SK-N-SH treated with all-trans-retinoic acid at 6 μM for 48 hours (cell line): ENCODE results near the gene DENND1A.

Experiments used
- ATAC-seq: fragments of 200-7000 bp; cut with Tn5 transposase; 3 replicates; pipeline ENCODE4 v1.9.1; 2020; ENCODE audit warnings: mild to moderate bottlenecking, moderate library complexity
- ARNTL ChIP-seq: fragments of 450-650 bp; formaldehyde crosslinking; IDR thresholded peaks from 2 replicates; pipeline ENCODE4 v1.5.0; 2020; ENCODE audit warnings: low read depth, mild to moderate bottlenecking, moderate library complexity, borderline replicate concordance
- BACH2 ChIP-seq: fragments of 250-450 bp; sonication (Bioruptor Pico); IDR thresholded peaks from 2 replicates; pipeline ENCODE4 v1.9.0; 2021; ENCODE audit warnings: mild to moderate bottlenecking, borderline replicate concordance
- CSDC2 ChIP-seq: fragments of 250-450 bp; sonication (Bioruptor Pico); IDR thresholded peaks from 2 replicates; pipeline ENCODE4 v1.5.0; 2020; ENCODE audit warnings: mild to moderate bottlenecking, moderate library complexity
- ESRRG ChIP-seq: fragments of 250-450 bp; sonication (Bioruptor Pico); IDR thresholded peaks from 2 replicates; pipeline ENCODE4 v1.6.1; 2021; ENCODE audit warnings: mild to moderate bottlenecking
- GLIS3 ChIP-seq: fragments of 250-450 bp; sonication (Bioruptor Pico); IDR thresholded peaks from 2 replicates; pipeline ENCODE4 v1.5.0; 2020; ENCODE audit warnings: mild to moderate bottlenecking, moderate library complexity
- ISL1 ChIP-seq: fragments of 250-450 bp; sonication (Bioruptor Pico); IDR thresholded peaks from 2 replicates; pipeline ENCODE4 v2.1.2; 2022; ENCODE audit warnings: mild to moderate bottlenecking, moderate library complexity
- OSR1 ChIP-seq: fragments of 250-450 bp; sonication (Bioruptor Pico); IDR thresholded peaks from 2 replicates; pipeline ENCODE4 v1.8.0; 2022; ENCODE audit warnings: moderate library complexity, mild to moderate bottlenecking, inconsistent platforms
- PPARA ChIP-seq: fragments of 250-450 bp; sonication (Bioruptor Pico); IDR thresholded peaks from 2 replicates; pipeline ENCODE4 v1.5.0; 2020; ENCODE audit warnings: mild to moderate bottlenecking, borderline replicate concordance
- RARB ChIP-seq: fragments of 250-450 bp; sonication (Bioruptor Pico); IDR thresholded peaks from 2 replicates; pipeline ENCODE4 v1.8.0; 2021; ENCODE audit warnings: mild to moderate bottlenecking, moderate library complexity
- SNAI2 ChIP-seq: fragments of 250-450 bp; sonication (Bioruptor Pico); IDR thresholded peaks from 2 replicates; pipeline ENCODE4 v1.5.0; 2020; ENCODE audit warnings: mild to moderate bottlenecking, moderate library complexity
- TCF4 ChIP-seq: fragments of 250-450 bp; sonication (Bioruptor Pico); IDR thresholded peaks from 2 replicates; pipeline ENCODE4 v1.8.0; 2021; ENCODE audit warnings: mild to moderate bottlenecking, moderate library complexity, borderline replicate concordance
- TOX ChIP-seq: fragments of 250-450 bp; sonication (Bioruptor Pico); IDR thresholded peaks from 2 replicates; pipeline ENCODE4 v1.8.0; 2021; ENCODE audit warnings: mild to moderate bottlenecking, moderate library complexity, borderline replicate concordance
- ZC3H10 ChIP-seq: fragments of 250-450 bp; sonication (Bioruptor Pico); IDR thresholded peaks from 2 replicates; pipeline ENCODE4 v1.5.1; 2021; ENCODE audit warnings: mild to moderate bottlenecking, moderate library complexity
- ZFP3 ChIP-seq: fragments of 250-450 bp; sonication (Bioruptor Pico); IDR thresholded peaks from 2 replicates; pipeline ENCODE4 v1.5.0; 2020; ENCODE audit warnings: mild to moderate bottlenecking, moderate library complexity
- ZFP30 ChIP-seq: fragments of 450-650 bp; formaldehyde crosslinking; IDR thresholded peaks from 2 replicates; pipeline ENCODE4 v1.5.0; 2022; ENCODE audit warnings: mild to moderate bottlenecking, moderate library complexity
- ZNF565 ChIP-seq: fragments of 450-650 bp; formaldehyde crosslinking; conservative IDR thresholded peaks from 2 replicates; pipeline ENCODE4 v1.5.0; 2020; ENCODE audit warnings: low read depth, mild to moderate bottlenecking, moderate library complexity
- ZNF70 ChIP-seq: fragments of 450-650 bp; formaldehyde crosslinking; IDR thresholded peaks from 2 replicates; pipeline ENCODE4 v1.5.0; 2020; ENCODE audit warnings: mild to moderate bottlenecking, moderate library complexity
- ZNF8 ChIP-seq: fragments of 450-650 bp; formaldehyde crosslinking; IDR thresholded peaks from 2 replicates; pipeline ENCODE4 v1.5.0; 2020; ENCODE audit warnings: mild to moderate bottlenecking, moderate library complexity
- TF ChIP-seq, protein P1 (sequence below): fragments of 250-450 bp; sonication (Bioruptor Pico); IDR thresholded peaks from 2 replicates; pipeline ENCODE4 v1.8.0; 2020; ENCODE audit warnings: mild to moderate bottlenecking, moderate library complexity, borderline replicate concordance
- TF ChIP-seq, protein P2 (sequence below): fragments of 250-450 bp; sonication (Bioruptor Pico); IDR thresholded peaks from 2 replicates; pipeline ENCODE4 v1.5.1; 2020; ENCODE audit warnings: low read depth, mild to moderate bottlenecking, moderate library complexity
- TF ChIP-seq, protein P3 (sequence below): fragments of 250-450 bp; sonication (Bioruptor Pico); IDR thresholded peaks from 2 replicates; pipeline ENCODE4 v1.8.0; 2021; ENCODE audit warnings: low read depth, mild to moderate bottlenecking, moderate library complexity, borderline replicate concordance
- TF ChIP-seq, protein P4 (sequence below): fragments of 250-450 bp; sonication (Bioruptor Pico); IDR thresholded peaks from 2 replicates; pipeline ENCODE4 v1.5.1; 2021; ENCODE audit warnings: mild to moderate bottlenecking, moderate library complexity

DENND1A gene

DNA sequence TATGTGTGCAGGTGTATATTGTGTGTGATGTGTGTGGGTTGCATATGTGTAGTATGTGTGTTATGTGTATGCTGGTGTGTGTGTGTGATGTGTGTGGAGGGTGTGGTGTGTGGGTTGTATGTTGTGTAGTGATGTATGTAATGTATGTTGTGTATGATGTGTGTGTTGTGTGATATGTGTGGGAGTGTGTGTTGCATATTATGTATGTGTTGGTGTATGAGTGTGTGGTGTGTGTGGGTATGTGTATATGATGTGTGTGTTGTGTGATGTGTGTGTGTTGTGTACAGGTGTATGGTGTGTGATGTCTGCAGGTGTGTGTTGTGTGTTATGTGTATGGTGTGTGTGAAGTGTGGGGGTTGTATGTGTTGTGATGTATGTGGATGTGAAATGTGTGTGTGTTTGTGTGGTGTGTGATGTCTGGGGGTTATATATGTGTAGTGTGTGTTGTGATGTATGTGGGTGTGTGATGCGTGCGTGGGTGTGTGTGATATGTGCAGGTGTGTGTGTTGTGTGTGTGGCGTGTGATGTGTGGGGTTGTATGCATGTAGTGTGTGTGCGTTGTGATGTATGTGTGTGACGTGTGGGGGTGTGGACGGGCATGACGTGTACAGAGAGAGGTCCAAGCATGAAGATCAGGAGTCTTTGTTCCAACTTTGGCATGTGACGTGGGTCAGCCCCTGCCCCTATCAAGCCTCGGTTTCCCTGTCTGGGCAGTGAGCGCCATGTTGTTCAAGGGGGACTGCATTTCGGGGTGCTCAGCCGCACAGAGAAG, 582.5 kb downstream of the DENND1A start:
- no peak for ATAC-seq
- TF ChIP-seq GLIS3 (CRISPR knock-in tag) (no peak), BACH2 (CRISPR knock-in tag) (no peak), CSDC2 (CRISPR knock-in tag) (no peak), OSR1 (no peak), ZFP30 (no peak), ZNF8 (CRISPR knock-in tag) (no peak), PPARA (CRISPR knock-in tag) (no peak), TOX (CRISPR knock-in tag) (no peak), ZNF70 (CRISPR knock-in tag) (no peak), ARNTL (no peak), TCF4 (no peak)
- TF ChIP-seq, protein P1, sequence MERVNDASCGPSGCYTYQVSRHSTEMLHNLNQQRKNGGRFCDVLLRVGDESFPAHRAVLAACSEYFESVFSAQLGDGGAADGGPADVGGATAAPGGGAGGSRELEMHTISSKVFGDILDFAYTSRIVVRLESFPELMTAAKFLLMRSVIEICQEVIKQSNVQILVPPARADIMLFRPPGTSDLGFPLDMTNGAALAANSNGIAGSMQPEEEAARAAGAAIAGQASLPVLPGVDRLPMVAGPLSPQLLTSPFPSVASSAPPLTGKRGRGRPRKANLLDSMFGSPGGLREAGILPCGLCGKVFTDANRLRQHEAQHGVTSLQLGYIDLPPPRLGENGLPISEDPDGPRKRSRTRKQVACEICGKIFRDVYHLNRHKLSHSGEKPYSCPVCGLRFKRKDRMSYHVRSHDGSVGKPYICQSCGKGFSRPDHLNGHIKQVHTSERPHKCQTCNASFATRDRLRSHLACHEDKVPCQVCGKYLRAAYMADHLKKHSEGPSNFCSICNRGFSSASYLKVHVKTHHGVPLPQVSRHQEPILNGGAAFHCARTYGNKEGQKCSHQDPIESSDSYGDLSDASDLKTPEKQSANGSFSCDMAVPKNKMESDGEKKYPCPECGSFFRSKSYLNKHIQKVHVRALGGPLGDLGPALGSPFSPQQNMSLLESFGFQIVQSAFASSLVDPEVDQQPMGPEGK: no peak
- TF ChIP-seq, protein P2, sequence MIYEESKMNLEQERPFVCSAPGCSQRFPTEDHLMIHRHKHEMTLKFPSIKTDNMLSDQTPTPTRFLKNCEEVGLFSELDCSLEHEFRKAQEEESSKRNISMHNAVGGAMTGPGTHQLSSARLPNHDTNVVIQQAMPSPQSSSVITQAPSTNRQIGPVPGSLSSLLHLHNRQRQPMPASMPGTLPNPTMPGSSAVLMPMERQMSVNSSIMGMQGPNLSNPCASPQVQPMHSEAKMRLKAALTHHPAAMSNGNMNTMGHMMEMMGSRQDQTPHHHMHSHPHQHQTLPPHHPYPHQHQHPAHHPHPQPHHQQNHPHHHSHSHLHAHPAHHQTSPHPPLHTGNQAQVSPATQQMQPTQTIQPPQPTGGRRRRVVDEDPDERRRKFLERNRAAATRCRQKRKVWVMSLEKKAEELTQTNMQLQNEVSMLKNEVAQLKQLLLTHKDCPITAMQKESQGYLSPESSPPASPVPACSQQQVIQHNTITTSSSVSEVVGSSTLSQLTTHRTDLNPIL (CRISPR knock-in tag): no peak
- TF ChIP-seq, protein P3, sequence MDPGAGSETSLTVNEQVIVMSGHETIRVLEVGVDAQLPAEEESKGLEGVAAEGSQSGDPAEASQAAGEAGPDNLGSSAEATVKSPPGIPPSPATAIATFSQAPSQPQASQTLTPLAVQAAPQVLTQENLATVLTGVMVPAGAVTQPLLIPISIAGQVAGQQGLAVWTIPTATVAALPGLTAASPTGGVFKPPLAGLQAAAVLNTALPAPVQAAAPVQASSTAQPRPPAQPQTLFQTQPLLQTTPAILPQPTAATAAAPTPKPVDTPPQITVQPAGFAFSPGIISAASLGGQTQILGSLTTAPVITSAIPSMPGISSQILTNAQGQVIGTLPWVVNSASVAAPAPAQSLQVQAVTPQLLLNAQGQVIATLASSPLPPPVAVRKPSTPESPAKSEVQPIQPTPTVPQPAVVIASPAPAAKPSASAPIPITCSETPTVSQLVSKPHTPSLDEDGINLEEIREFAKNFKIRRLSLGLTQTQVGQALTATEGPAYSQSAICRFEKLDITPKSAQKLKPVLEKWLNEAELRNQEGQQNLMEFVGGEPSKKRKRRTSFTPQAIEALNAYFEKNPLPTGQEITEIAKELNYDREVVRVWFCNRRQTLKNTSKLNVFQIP (CRISPR knock-in tag): no peak
- TF ChIP-seq, protein P4, sequence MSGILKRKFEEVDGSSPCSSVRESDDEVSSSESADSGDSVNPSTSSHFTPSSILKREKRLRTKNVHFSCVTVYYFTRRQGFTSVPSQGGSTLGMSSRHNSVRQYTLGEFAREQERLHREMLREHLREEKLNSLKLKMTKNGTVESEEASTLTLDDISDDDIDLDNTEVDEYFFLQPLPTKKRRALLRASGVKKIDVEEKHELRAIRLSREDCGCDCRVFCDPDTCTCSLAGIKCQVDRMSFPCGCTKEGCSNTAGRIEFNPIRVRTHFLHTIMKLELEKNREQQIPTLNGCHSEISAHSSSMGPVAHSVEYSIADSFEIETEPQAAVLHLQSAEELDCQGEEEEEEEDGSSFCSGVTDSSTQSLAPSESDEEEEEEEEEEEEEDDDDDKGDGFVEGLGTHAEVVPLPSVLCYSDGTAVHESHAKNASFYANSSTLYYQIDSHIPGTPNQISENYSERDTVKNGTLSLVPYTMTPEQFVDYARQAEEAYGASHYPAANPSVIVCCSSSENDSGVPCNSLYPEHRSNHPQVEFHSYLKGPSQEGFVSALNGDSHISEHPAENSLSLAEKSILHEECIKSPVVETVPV: no peak

DNA sequence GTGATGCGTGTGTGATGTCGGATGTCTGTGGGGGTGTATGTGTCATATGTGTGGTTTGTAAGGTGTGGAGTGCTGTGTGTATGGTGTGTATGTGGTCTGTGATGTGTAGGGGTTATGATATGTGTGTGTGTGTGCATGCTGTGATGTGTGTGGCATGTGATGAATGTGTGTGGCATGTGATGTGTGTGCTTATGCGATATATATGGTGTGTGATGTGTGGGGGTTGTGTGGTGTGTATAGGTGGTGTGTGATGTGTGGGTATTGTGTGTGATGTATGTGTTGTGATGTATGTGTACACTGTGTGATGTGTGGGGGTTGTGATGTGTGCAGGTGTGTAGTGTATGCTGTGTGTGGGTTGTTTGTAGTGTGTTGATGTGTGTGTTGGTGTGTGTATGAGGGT, 583.1 kb downstream of the DENND1A start:
- no peak for TF ChIP-seq SNAI2
- TF ChIP-seq, protein P1: no peak
- no peak for TF ChIP-seq ZFP30
- no peak for TF ChIP-seq GLIS3 (CRISPR knock-in tag)
- TF ChIP-seq RARB (CRISPR knock-in tag): no peak
- TF ChIP-seq ISL1 (CRISPR knock-in tag): no peak
- no peak for TF ChIP-seq TCF4
- no peak for TF ChIP-seq OSR1
- no peak for TF ChIP-seq ESRRG (CRISPR knock-in tag)
- TF ChIP-seq, protein P4: no peak
- no peak for TF ChIP-seq ZNF565 (CRISPR knock-in tag)
- TF ChIP-seq TOX (CRISPR knock-in tag): no peak
- TF ChIP-seq, protein P3 (CRISPR knock-in tag): no peak
- no peak for TF ChIP-seq CSDC2 (CRISPR knock-in tag)
- no peak for TF ChIP-seq BACH2 (CRISPR knock-in tag)
- no peak for TF ChIP-seq ZC3H10 (CRISPR knock-in tag)
- no peak for TF ChIP-seq ZNF8 (CRISPR knock-in tag)
- TF ChIP-seq ZFP3 (CRISPR knock-in tag): no peak
- no peak for ATAC-seq
